HG03439 (cell line): ENCODE data around the gene IMMP2L.

Experiments used
- ATAC-seq: cut with Tn5 transposase; IDR thresholded peaks from one replicate; pipeline ENCODE4 v1.9.1; 2021; ENCODE audit warnings: mild to moderate bottlenecking, moderate library complexity; ENCODE audit not compliant: unreplicated experiment

Gene IMMP2L

DNA sequence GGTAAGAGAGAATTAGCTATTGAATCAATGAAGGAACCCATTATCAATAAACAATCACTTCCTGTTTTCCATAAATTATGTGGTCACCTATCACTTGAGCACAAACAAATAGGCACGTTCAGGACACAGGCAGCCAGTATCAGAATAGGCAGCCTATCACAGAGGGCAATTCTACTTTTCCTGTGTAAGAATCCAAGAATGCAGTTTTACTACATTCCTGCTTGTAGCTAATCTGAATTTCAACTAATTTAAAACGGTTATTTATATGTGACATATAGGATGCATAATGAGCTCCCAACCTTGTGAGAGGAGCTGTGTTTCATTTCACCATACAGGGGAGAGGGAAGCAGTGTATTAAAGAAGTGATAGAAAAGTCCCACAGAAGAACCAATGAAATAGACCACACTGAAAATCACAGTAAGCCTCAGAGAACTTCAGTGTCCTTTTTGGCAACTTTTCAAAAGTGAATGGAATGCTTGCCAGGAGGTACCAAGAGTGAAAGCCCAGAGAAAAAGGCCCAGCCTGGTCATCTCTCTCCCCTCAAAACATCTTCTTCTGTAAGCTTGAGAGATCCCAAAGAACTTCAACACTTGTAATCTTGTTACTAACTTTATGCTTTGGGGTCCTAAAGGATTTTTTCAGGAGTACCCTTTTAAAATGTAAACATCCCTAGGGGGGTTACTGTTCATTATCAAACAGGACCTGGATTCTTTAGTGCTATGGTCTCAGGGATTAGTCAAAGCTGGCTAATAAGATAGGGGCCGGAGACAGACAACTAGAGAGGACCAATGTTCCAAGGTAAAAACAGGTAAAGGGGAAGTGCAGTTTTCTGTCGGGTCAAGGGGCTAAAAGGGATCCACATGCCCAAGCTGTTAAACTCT lies 1.3 kb downstream of the IMMP2L start:
- ATAC-seq: no peak

DNA sequence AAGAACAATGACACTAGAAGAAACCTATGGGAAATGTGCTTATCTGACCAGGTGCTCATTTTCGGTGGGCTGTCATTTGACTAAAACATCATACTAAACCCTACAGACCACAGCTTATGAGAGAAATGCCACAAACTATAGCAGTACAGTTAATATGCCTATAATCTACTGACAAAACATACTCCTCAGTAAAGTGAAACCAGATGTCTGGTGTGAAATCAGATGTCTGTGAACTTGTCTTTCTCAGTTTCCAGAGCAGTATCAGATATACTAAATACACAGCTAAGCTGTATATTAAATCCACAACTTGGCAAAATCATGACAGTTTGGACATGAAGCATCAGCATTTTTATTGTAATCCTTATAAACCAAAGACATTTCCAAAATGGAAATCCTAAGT lies 3.3 kb downstream of the IMMP2L start:
- ATAC-seq: peak; percentile 47

DNA sequence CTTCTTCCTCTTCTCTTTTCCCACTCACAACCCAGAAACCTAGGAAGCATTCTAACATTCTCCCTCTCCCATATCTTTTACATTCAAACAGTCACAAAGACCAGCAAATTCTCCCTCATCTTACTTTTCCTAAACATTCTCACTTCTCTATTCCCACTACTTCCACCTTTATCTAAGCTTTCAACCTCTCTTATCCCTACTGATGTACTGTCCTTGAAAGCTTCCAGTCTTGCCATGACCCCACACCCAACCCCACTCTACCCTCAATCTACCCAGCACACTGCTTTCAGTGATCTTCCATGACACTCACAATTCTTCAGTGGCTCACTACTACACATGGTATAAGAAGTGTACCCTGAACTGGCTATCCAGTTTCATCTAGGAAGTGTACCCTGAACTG lies 5.3 kb downstream of the IMMP2L start:
- ATAC-seq: no peak

DNA sequence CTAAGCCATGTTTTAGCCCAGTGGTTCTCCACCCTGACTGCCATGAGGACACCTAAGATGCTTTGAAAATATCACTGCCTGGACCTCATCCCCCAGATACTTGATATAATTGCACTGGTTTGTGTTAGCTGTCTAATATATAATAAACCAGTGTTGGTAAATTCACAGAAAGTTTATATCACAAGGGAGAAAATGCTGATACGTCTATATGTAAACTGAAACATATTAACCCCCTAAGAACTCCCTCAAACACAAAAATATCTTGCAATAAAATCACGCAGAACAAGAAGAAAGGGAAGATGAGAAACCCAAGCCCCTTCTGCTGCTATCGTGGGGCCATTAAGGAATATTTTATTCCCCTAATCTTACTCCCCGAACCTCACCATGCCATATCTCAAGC lies 8.2 kb downstream of the IMMP2L start:
- no peak for ATAC-seq

DNA sequence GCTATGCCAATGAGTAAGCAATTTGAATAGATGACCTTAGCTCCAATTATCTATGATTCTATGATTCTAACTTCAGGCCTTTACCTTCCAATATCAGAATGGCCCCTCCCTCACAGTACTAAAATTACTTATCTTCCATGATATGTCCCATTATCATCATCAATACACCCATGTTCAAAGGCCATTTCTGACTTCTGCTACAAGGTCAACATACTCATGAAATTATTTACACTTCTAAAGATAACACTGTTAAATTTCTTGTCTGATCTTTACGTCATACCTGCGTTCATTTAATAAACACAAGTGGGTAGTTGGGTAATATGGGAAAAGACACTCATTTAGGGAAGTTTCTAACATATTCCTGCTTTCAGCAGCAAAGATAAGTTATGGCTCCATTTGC lies 21.2 kb downstream of the IMMP2L start:
- no peak for ATAC-seq

DNA sequence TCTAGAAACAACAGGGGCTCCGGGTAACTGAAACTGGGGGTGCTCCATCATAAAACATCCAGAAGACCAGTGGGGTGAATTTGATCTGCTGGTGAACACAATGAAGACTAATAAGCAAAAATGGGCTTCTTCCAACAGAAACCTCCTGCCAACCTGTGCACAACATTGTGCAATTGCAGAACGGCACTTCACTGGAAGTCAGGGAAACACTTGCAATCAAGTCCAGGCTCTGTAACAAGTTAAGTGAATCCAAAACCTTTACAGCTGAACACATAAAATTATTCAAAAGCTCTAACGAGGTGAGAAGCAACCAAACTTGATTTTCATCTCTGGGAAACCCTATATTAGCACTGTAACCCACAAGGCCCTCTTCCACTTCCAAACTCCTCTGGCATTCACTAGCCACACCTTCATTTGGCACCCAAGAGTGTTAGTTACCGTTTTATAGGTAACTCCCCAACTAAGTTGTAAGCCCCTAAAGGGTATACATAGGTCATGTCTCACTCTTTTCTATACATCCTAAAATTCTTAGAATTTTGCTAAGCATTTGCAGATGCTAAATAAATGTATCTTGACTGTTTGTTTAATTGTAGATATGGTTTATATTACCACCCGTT lies 22.0 kb downstream of the IMMP2L start:
- ATAC-seq: no peak

DNA sequence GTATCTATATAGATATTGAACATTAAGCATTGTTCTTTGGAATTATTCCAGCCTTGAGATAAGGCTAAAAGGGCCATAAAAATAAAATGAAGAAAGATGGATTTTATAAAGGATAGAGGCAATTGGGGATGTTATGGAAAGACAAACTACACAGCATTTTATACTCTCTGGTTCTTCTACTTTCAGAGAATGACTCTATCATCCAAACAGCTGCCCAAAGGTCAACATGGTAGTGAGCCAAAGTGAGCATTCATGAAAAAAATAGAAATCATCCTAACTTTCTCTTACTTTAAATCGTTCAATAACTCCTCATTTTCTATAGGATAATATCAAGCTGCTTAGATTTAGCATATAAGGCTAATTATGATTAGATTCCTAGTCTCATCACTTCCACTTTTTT lies 25.2 kb downstream of the IMMP2L start:
- ATAC-seq: no peak

DNA sequence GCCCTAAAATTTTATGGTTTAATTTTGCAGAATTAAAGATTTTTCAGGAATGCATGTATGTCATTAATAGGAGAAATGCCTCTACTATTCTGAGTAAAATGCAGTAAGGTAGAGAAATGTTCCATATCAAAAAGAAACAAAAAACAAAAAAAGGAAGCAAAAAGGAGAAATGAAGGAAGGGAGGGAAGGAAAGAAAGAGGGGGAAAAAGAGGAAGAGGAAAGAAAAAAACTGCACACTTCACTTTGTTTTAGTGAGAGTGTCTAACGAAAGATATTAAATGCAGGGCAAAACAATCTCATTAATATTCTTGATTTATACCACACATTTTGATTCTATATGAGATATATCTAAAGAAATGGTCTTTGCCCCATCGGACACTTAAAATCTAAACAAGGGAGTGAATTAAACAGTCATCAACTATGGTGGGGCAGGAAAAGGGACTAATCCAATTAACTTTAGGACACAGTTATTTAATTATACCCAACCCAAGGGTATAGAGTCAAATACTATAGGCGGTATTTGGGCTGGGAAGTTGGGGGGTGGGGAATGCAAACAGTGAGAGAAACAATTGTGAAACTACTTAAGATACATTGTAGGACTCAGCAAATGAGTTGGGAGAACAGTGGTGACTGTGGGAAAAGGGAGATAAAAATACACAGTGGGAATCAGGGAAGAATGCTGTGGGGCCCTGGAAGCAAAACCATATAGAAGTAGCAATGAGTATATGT lies 27.0 kb downstream of the IMMP2L start:
- ATAC-seq: no peak

DNA sequence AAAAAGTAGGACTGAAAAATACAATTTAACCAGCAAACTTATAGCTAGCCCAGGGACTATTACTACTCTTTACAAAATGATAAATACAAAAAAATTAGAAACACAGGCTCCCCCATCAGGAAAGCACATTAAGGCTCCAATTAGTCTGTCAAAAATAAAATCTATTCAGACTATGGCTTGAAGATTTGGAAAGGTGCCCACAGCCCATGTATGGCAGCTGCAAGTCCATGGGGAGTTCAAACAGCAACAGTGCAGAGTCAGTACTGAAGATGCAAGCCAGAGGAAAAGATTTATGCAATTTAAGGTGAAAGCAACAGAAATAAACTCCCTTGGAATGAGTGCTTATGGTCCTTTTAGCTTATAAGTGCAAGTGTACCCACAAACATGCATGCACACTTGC lies 29.7 kb downstream of the IMMP2L start:
- no peak for ATAC-seq

DNA sequence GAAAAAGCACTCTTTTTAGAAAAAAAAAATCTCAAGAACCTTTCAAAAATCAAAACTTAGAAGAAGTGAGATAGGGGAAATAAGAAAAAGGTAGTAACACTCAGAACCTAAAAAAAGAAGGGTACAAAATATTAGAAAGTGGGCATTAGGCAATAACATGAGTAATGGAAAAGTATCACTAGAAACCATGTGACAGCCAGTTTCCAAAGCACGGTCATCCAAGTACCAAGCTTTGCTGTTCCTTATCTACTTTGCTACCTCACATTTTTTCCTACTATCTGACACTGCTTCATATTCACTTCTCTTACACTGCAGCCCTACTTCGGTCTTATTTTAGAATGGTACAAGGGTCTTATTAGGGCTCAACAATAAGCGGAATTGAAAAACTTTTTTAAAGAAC lies 30.3 kb downstream of the IMMP2L start:
- ATAC-seq: no peak

DNA sequence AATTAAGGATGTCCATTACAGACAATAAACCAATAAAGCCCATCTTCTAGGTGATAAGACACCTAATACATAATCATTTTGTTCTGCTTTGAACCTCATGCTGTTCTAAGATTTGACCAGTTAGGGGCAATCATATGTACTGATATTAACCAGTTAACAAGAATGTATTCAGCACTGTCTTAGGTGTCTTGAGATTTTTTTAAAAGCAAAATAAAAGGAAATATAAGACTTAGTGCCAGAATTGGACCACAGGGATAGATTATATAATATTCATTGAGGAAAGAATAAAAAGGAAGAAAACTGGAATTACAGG lies 32.0 kb downstream of the IMMP2L start:
- no peak for ATAC-seq

DNA sequence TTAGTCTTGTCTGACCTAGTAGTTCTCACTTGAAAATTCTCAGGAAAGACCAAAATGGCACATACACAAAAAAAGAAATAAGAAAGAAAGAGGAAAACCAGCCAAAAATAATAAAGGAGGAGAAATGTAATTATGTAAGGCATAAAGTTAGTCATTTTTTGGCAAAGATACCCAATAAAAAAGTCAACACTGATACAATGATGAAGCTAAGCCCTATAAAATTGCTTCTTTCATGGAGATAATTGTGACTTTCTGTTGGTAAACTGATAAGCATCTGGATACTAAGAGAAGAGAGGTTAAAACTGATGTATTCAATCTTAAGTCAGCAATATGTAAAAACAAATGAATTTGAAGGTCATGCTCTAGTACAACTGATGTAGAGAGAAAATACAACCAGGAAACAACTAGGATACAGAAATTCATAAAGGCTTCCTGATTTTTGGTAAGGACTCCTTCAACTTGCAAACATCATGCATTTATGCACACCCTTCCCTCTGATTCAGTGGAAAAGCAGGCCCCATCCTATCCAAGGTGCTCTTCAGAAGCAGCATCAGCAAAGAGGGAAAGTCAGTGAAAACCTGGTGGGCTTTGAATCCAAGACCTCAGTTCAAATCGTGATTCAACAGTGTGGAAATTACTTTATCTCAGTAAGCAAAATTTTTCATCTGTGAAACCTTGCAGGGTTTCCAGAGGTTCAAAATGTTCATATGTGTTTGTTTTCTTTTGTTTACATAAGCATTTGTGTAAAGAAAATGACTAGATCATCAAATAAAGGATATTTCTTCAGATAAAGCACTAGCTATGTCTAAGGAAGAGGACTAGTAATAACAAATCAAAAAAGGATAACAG lies 32.6 kb downstream of the IMMP2L start:
- no peak for ATAC-seq

DNA sequence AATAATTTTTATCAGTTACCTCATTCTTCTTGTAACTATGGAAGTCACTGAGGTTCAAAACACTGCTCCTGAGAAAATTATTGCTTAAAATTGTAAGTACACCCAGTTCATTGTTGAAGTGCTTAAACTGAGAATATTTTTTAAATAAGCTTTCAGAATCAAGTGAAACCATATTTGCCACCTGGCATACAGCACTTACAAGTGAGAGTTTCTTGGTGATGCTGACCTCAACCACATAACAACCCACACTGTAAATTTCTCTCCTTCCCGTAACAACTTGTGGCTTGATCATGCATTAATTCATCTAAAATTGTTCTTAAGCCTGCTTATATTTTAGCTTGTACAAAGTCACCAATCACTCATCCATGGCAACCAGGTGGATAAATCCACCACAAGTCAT lies 34.0 kb downstream of the IMMP2L start:
- ATAC-seq: peak; percentile 69

DNA sequence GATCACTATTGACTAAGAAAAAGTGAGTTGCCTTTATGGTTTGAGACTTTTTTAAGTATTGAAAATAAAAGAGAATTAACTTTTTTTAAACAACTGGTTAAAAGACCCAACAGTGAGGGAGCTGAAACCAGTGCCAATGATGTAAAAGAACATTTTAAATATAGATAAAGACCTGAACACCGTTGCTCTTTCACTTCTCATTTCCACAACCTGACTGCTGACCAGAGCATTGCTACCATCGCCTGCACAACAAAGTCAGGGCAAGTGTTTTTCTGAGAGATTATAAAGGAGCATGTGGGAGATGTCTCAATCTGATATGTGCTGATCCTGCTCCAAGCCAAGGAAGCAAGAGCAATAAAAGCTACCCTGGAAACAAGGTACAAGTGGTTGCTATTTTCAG lies 34.7 kb downstream of the IMMP2L start:
- ATAC-seq: peak; percentile 86

DNA sequence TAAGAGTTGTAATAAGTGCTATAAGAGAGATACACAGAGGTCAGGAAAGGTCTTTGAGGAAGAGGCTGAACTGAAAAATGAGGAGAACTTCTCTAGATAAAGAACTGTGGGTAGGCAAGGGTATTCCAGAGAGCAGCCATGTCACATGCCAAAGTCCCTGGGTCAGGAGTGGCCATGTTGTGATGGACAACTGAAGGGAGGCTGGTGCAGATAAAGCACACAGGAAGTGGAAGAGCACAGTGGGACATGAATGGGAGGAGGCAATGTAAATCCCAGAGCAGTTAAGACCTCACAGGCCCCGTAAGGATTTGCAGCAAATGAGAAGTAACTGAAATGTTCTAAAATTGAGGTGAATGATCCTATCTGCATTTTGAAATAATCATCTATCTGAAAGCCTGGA lies 37.2 kb downstream of the IMMP2L start:
- ATAC-seq: no peak

DNA sequence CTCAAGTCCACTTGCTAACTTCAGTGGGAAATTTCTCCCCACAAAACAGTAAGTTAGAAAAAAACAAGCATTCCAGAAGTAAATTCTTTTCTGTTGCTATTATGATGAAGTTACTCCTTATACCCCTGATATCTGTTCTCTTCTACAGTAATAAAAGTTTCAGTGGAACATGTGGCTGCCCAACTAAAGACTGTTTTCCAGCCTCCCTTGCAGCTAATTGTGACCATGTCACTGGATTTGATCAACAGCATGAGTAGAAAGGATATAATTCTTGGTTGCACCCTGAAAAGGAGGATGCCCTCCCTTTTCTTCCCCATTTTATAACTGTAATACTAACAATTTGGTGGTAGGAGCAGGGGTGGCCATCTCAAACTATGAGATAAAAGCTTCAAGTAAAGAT lies 40.6 kb downstream of the IMMP2L start:
- ATAC-seq: no peak

DNA sequence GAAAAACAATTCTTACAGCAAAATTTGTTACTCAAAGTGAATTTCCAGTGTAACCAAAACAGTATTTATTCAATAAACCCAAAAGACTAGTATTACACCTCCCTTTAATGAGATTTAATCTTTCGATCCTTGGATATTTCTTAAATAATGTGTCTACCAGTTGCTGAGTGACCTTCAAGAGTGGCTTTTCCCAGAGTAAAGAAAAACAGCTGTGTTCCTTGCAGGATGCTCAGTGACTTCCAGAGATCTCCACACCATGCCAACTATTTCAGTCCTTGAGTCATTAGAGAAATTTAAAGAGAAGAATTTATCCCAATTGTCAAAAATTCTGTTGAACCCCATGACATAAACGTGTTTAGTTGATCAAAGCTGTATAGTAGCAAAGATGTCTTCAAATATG lies 44.0 kb downstream of the IMMP2L start:
- no peak for ATAC-seq

DNA sequence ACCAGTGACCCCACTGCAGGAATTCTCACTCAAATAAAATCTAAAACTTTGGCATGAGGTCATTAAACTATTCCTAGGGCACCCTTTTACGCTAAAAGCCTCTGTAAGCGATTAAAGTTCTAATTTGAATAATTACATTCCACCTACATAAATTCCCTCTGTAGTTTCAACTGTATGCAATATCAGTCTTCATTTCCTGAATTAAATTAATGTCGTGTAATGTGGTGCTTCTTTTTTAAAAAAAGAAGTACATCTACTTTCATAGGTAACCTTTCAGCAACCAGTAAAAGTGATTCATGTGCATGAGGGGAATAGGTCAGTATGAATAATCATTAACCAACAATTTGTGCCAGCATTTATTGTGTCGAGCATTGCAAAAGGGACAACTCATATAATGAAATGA lies 44.7 kb downstream of the IMMP2L start:
- ATAC-seq: no peak

DNA sequence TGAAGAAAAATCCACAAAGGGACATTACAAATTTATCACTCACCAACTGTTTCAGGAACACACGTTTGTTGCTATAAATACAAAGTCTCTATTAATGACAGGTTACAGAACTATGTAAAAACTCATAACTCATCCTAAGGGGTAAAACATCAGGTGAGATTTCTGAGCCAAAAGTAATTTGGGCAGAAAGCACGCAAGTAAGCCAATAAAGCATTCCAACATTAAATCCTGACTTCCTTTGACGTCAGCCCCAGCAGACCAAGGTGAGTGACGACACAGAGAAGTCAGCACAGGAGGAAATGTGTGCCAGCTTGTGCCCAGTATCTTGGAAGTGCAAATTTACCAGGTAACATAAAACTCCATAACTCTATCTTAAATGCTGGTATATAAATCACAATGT lies 45.7 kb downstream of the IMMP2L start:
- ATAC-seq: no peak

DNA sequence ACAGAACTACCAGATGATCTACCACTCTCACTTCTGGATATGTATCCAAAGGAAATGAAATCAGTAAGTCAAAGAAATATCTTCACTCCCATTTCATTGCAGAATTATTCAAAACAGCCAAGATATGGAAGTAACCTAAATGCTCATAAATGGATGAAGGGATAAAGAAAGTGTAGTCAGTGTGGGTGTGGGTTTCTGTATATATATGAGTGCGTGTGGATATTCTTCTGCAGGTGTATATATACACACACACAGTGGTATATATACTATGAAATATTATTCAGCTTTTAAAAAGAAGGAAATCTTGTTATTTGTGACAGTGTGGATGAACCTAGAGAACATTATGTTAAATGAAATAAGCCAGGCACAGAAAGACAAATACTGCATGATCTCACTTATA lies 48.7 kb downstream of the IMMP2L start:
- no peak for ATAC-seq

DNA sequence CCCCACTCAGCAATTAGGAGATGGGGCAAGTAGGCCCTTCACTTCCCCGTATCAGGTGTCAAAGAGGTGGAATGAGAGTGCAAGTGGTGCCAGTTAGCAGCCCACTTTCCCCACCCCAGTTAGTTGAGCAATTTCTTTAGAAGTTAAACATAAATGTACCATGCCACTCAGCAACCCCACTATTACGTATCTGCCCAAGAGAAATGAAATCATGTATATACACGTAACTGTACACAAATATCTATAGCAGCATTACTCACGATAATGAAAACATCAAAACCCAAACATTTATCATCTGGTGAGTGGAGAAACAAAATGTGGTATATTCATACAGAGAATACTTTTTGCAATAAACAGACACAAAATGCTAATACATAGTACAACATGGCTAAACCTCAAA lies 50.4 kb downstream of the IMMP2L start:
- no peak for ATAC-seq
